Measurements from ENCODE around the gene SKP2. TPM values are rescaled to one million over a fixed set of nuclear protein-coding genes. Genes with fewer than 3 reads are reported as not detected.

Gene SKP2
- polyA plus RNA-seq, 1 donor from 2014 or later: 26.0 TPM

- Histone ChIP-seq H3K79me2 (replicated peaks; ENCODE audit: insufficient read depth, low read length) (no peaks in the 10 kb centered on the region), H3F3A (ENCODE audit: insufficient read depth, low read length, poor library complexity, severe bottlenecking) (no peaks in the 10 kb centered on the region), H3K27me3 (ENCODE audit: insufficient read depth, low read depth, low read length) (no peaks in the 10 kb centered on the region), H3K4me3 (ENCODE audit: low read length) (no peak overlapping the region), H3K9ac (ENCODE audit: low read length) (no peak overlapping the region), H3K27ac (ENCODE audit: low read length) (no peak overlapping the region), H3K36me3 (ENCODE audit: insufficient read depth, low read length) (no peaks in the 10 kb centered on the region), H3K9me3 (ENCODE audit: low read length) (no peaks in the 10 kb centered on the region), H2AFZ (ENCODE audit: low read depth, low read length) (no peak overlapping the region), H3K4me2 (ENCODE audit: low read length) (no peak overlapping the region), H4K20me1 (ENCODE audit: insufficient read depth) (no peaks in the 10 kb centered on the region), H3K9me2 (ENCODE audit: insufficient read depth, low read length) (no peaks in the 10 kb centered on the region)
- TF ChIP-seq EZH2 (IDR thresholded peaks at IDR 0.05; ENCODE audit: borderline replicate concordance, insufficient read depth, low read length, poor library complexity, severe bottlenecking) (no peak), EP300 (conservative IDR thresholded peaks at IDR 0.05; ENCODE audit: poor library complexity, severe bottlenecking) (no peak), MXI1 (conservative IDR thresholded peaks at IDR 0.05; ENCODE audit: poor library complexity, severe bottlenecking) (no peak), TAF1 (IDR thresholded peaks at IDR 0.05; ENCODE audit: low read depth) (no peak), CTCF (IDR thresholded peaks at IDR 0.05; ENCODE audit: poor library complexity, severe bottlenecking) (no peak), SMC3 (conservative IDR thresholded peaks at IDR 0.05; ENCODE audit: poor library complexity) (no peak), RAD21 (conservative IDR thresholded peaks at IDR 0.05) (no peak), REST (IDR thresholded peaks at IDR 0.05; ENCODE audit: borderline replicate concordance) (no peak), POLR2AphosphoS5 (IDR thresholded peaks at IDR 0.05) (no peak)
Observed at GRCh38 chr5:36208786-36209185, 56.9 kb downstream of the SKP2 start.

GRCh38 chr5:36209664-36210063, 57.8 kb downstream of the SKP2 start:
- Histone ChIP-seq H3K36me3 (ENCODE audit: insufficient read depth, low read length) (no peaks in the 10 kb centered on the region), H3K27ac (ENCODE audit: low read length) (no peak overlapping the region), H3K4me3 (ENCODE audit: low read length) (no peak overlapping the region), H3K9me2 (ENCODE audit: insufficient read depth, low read length) (no peaks in the 10 kb centered on the region), H3F3A (ENCODE audit: insufficient read depth, low read length, poor library complexity, severe bottlenecking) (no peaks in the 10 kb centered on the region), H3K9ac (ENCODE audit: low read length) (no peak overlapping the region), H3K27me3 (ENCODE audit: insufficient read depth, low read depth, low read length) (no peaks in the 10 kb centered on the region), H3K4me2 (ENCODE audit: low read length) (no peak overlapping the region), H3K79me2 (replicated peaks; ENCODE audit: insufficient read depth, low read length) (no peaks in the 10 kb centered on the region), H3K9me3 (ENCODE audit: low read length) (no peaks in the 10 kb centered on the region), H4K20me1 (ENCODE audit: insufficient read depth) (no peaks in the 10 kb centered on the region), H2AFZ (ENCODE audit: low read depth, low read length) (no peak overlapping the region)
- TF ChIP-seq POLR2AphosphoS5 (IDR thresholded peaks at IDR 0.05) (no peak), MXI1 (conservative IDR thresholded peaks at IDR 0.05; ENCODE audit: poor library complexity, severe bottlenecking) (no peak), RAD21 (conservative IDR thresholded peaks at IDR 0.05) (no peak), REST (IDR thresholded peaks at IDR 0.05; ENCODE audit: borderline replicate concordance) (no peak), TAF1 (IDR thresholded peaks at IDR 0.05; ENCODE audit: low read depth) (no peak), EZH2 (IDR thresholded peaks at IDR 0.05; ENCODE audit: borderline replicate concordance, insufficient read depth, low read length, poor library complexity, severe bottlenecking) (no peak), SMC3 (conservative IDR thresholded peaks at IDR 0.05; ENCODE audit: poor library complexity) (no peak), CTCF (IDR thresholded peaks at IDR 0.05; ENCODE audit: poor library complexity, severe bottlenecking) (no peak), EP300 (conservative IDR thresholded peaks at IDR 0.05; ENCODE audit: poor library complexity, severe bottlenecking) (no peak)

Data from neural cell (in vitro differentiated cells).